ENCODE measurements around the gene ZNF680. TPM values are rescaled to one million over a fixed set of nuclear protein-coding genes. Genes with fewer than 3 reads are reported as not detected.

The ZNF680 gene
- total and polyA plus RNA-seq, 7 experiments from 2014 or later = 9.1 to 20.4 (median 10.3) TPM

DNA sequence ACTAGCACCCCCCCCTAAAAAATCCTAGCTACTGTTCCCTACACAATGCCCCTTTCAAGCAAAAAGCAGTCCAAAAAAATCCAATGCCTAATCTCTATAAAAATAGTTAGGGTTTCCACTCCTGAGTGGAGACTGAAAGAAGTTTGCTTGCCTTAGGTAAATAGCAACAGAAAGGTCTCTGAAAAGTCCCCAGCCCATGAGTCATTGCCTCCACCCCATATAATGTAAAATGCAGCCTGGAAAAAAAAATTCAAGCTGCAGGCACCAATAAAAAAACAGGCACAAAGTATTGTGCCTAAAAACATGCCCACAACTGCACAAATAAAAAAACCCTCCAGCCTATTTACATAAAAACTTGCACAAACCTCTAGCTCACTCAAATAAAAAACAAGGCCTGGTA is 47.5 kb downstream of the ZNF680 start:
- no peaks in the 10 kb centered on the region for H3K4me1 ChIP-seq (ENCODE audit: control insufficient read depth in 2 of 2, insufficient read depth in 2 of 2, low read length in 2 of 2)
- Mint-ChIP-seq H3K27me3 (no peaks in the 10 kb centered on the region), H3K4me3 (no peak overlapping the region), H3K27ac (no peak overlapping the region), H3K4me1 (peaks cover 0 to 5% (median 0%) of the 10 kb centered on the region in 7 donors), H3K9me3 (peaks cover 13 to 92% (median 61%) of the 10 kb centered on the region in 11 donors), H3K36me3 (peaks cover 33 to 74% (median 63%) of the 10 kb centered on the region in 5 donors)
- intact Hi-C loops (cut with micrococcal nuclease) = no loop called here
- no peak overlapping the region for H3K4me3 ChIP-seq (ENCODE audit: low read length)
- POLR2A ChIA-PET = no interaction called here
- H3K27me3 ChIP-seq (ENCODE audit: control insufficient read depth in 2 of 2, insufficient read depth in 2 of 2, low read length in 2 of 2) = no peaks in the 10 kb centered on the region
- CTCF ChIA-PET = no interaction called here
- H3K27ac ChIP-seq (ENCODE audit: low read depth, low read length) = no peak overlapping the region
- ATAC-seq (no peak), DNase-seq (no peak)
- peaks cover 0 to 12% (median 0%) of the 10 kb centered on the region in 3 experiments for H3K36me3 ChIP-seq (ENCODE audit: control insufficient read depth in 2 of 3, insufficient read depth in 3 of 3, low read length in 3 of 3)
- peaks cover 6 to 56% (median 18%) of the 10 kb centered on the region in 3 experiments for H3K9me3 ChIP-seq (ENCODE audit: control insufficient read depth in 2 of 3, low read length in 3 of 3)

- H3K4me3 ChIP-seq (ENCODE audit: low read length) = peak overlapping the region; percentile 8
- CTCF ChIA-PET = no interaction called here
- H3K36me3 Mint-ChIP-seq = peaks cover 11 to 45% (median 38%) of the 10 kb centered on the region in 5 donors
Observed at GRCh38 chr7:64509583-64509982, 53.3 kb downstream of the ZNF680 start.

DNA sequence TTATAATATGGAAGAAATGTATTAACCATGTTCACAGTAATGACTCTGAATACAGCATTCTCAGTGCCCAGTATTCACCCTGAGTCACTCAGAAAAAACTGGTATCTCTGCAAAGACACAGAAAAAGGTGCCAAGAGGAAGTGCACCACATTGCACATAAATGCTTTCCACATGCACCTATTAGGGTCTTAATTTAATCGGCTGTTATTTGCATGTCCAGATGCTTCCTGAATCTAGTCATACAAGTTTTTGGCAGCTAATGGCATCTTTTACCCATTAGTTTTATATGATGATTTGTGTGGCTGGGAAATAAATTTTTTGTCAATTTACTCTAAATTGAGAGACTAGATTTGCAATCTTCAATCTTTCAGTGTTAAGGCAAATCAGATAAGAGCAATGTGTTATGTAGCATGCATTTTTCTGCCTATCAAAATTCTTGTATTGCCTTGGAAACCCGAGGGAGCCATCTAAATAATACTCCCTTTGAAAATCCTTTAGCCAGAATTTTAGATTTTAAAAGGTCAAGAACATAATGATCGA is 58.2 kb downstream of the ZNF680 start:
- Histone ChIP-seq H3K36me3 (ENCODE audit: control insufficient read depth in 2 of 3, insufficient read depth in 3 of 3, low read length in 3 of 3) (no peaks in the 10 kb centered on the region), H3K9me3 (ENCODE audit: control insufficient read depth in 2 of 3, low read length in 3 of 3) (peaks cover 8 to 66% (median 15%) of the 10 kb centered on the region in 3 experiments), H3K4me1 (ENCODE audit: control insufficient read depth in 2 of 2, insufficient read depth in 2 of 2, low read length in 2 of 2) (no peaks in the 10 kb centered on the region), H3K27me3 (ENCODE audit: control insufficient read depth in 2 of 2, insufficient read depth in 2 of 2, low read length in 2 of 2) (no peaks in the 10 kb centered on the region), H3K27ac (ENCODE audit: low read depth, low read length) (no peak overlapping the region), H3K4me3 (ENCODE audit: low read length) (no peak overlapping the region)
- intact Hi-C loops (cut with micrococcal nuclease) = no loop called here
- peaks cover 10 to 88% (median 52%) of the 10 kb centered on the region in 11 donors for H3K9me3 Mint-ChIP-seq
- POLR2A ChIA-PET = no interaction called here
- DNase-seq (no peak), ATAC-seq (no peak)
- CTCF ChIA-PET = no interaction called here
- peaks cover 16 to 45% (median 32%) of the 10 kb centered on the region in 5 donors for H3K36me3 Mint-ChIP-seq
- H3K4me1 Mint-ChIP-seq = no peaks in the 10 kb centered on the region
- no peak overlapping the region for H3K27ac Mint-ChIP-seq
- no peak overlapping the region for H3K4me3 Mint-ChIP-seq
- H3K27me3 Mint-ChIP-seq = no peaks in the 10 kb centered on the region

More at GRCh38 chr7:64509583-64509982, 53.3 kb downstream of the ZNF680 start:
- intact Hi-C loops (cut with micrococcal nuclease) = no loop called here
- ATAC-seq = no peak
- H3K27ac ChIP-seq (ENCODE audit: low read depth, low read length) = no peak overlapping the region
- H3K36me3 ChIP-seq (ENCODE audit: control insufficient read depth in 2 of 3, insufficient read depth in 3 of 3, low read length in 3 of 3) = no peaks in the 10 kb centered on the region
- H3K4me1 ChIP-seq (ENCODE audit: control insufficient read depth in 2 of 2, insufficient read depth in 2 of 2, low read length in 2 of 2) = no peaks in the 10 kb centered on the region
- Mint-ChIP-seq H3K27me3 (no peaks in the 10 kb centered on the region), H3K4me3 (no peak overlapping the region), H3K4me1 (no peaks in the 10 kb centered on the region), H3K27ac (no peak overlapping the region), H3K9me3 (peaks cover 0 to 86% (median 40%) of the 10 kb centered on the region in 11 donors)
- peaks cover 5 to 43% (median 8%) of the 10 kb centered on the region in 3 experiments for H3K9me3 ChIP-seq (ENCODE audit: control insufficient read depth in 2 of 3, low read length in 3 of 3)
- POLR2A ChIA-PET = no interaction called here
- no peaks in the 10 kb centered on the region for H3K27me3 ChIP-seq (ENCODE audit: control insufficient read depth in 2 of 2, insufficient read depth in 2 of 2, low read length in 2 of 2)
- no peak for DNase-seq

GRCh38 chr7:64498270-64498669 is 64.6 kb downstream of the ZNF680 start:
- intact Hi-C loops (cut with micrococcal nuclease) = no loop called here
- ChIA-PET POLR2A (no interaction called here), CTCF (no interaction called here)
- peaks cover 0 to 21% (median 5%) of the 10 kb centered on the region in 5 donors for H3K36me3 Mint-ChIP-seq
- Histone ChIP-seq H3K4me1 (ENCODE audit: control insufficient read depth in 2 of 2, insufficient read depth in 2 of 2, low read length in 2 of 2) (no peaks in the 10 kb centered on the region), H3K27me3 (ENCODE audit: control insufficient read depth in 2 of 2, insufficient read depth in 2 of 2, low read length in 2 of 2) (no peaks in the 10 kb centered on the region), H3K27ac (ENCODE audit: low read depth, low read length) (no peak overlapping the region), H3K4me3 (ENCODE audit: low read length) (no peak overlapping the region), H3K36me3 (ENCODE audit: control insufficient read depth in 2 of 3, insufficient read depth in 3 of 3, low read length in 3 of 3) (no peaks in the 10 kb centered on the region), H3K9me3 (ENCODE audit: control insufficient read depth in 2 of 3, low read length in 3 of 3) (peaks cover 0 to 57% (median 14%) of the 10 kb centered on the region in 3 experiments)
- no peak for DNase-seq
- H3K9me3 Mint-ChIP-seq = peaks cover 10 to 85% (median 43%) of the 10 kb centered on the region in 11 donors
- no peak for ATAC-seq
- no peaks in the 10 kb centered on the region for H3K4me1 Mint-ChIP-seq
- H3K27ac Mint-ChIP-seq = no peak overlapping the region
- no peak overlapping the region for H3K4me3 Mint-ChIP-seq
- no peaks in the 10 kb centered on the region for H3K27me3 Mint-ChIP-seq

DNA sequence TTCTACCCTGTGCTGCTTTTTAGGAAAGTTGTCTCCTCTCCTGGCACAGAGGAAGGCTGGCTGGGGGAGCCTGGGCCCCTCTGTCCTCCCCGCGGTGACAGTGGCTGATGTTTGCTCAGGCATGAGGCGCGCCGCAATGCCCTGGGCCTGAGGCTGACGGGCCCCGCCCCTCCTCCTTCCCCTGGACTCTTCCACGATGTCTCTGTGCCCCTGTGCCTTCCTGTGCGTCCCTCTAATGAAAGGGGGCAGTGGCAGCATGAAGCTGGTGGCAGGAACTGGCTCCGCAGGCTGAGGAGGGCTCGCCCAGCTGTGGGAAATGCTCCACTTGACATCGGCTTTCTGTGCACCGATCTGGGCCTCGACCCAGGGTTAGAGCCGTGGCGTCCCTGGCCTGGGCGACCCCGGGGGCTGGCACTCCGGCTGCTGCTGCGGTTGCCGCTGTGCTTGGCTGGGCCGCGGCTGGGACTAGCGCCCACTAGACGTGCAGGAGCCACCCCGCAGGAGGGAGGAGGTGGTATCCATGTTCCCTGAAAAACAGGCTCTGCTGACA is 67.9 kb downstream of the ZNF680 start:
- CTCF ChIA-PET = no interaction called here
- ATAC-seq = no peak
- Histone ChIP-seq H3K27ac (ENCODE audit: low read depth, low read length) (no peak overlapping the region), H3K27me3 (ENCODE audit: control insufficient read depth in 2 of 2, insufficient read depth in 2 of 2, low read length in 2 of 2) (no peaks in the 10 kb centered on the region), H3K4me1 (ENCODE audit: control insufficient read depth in 2 of 2, insufficient read depth in 2 of 2, low read length in 2 of 2) (no peaks in the 10 kb centered on the region), H3K9me3 (ENCODE audit: control insufficient read depth in 2 of 3, low read length in 3 of 3) (peaks cover 0 to 30% (median 3%) of the 10 kb centered on the region in 3 experiments), H3K36me3 (ENCODE audit: control insufficient read depth in 2 of 3, insufficient read depth in 3 of 3, low read length in 3 of 3) (no peaks in the 10 kb centered on the region), H3K4me3 (ENCODE audit: low read length) (no peak overlapping the region)
- POLR2A ChIA-PET = no interaction called here
- no peak for DNase-seq
- Mint-ChIP-seq H3K36me3 (peaks cover 0 to 6% (median 5%) of the 10 kb centered on the region in 5 donors), H3K27me3 (no peaks in the 10 kb centered on the region), H3K9me3 (peaks cover 0 to 82% (median 33%) of the 10 kb centered on the region in 11 donors), H3K4me3 (no peak overlapping the region), H3K4me1 (no peaks in the 10 kb centered on the region), H3K27ac (no peak overlapping the region)
- intact Hi-C loops (cut with micrococcal nuclease) = no loop called here

- Mint-ChIP-seq H3K36me3 (peaks cover 0 to 4% (median 0%) of the 10 kb centered on the region in 5 donors), H3K4me3 (no peak overlapping the region), H3K27ac (no peak overlapping the region), H3K9me3 (peaks cover 3 to 83% (median 29%) of the 10 kb centered on the region in 11 donors), H3K27me3 (no peaks in the 10 kb centered on the region), H3K4me1 (peaks cover 0 to 1% (median 0%) of the 10 kb centered on the region in 7 donors)
- ChIA-PET CTCF (no interaction called here), POLR2A (no interaction called here)
- peaks cover 0 to 14% (median 0%) of the 10 kb centered on the region in 3 experiments for H3K9me3 ChIP-seq (ENCODE audit: control insufficient read depth in 2 of 3, low read length in 3 of 3)
- no peak for ATAC-seq
- H3K4me1 ChIP-seq (ENCODE audit: control insufficient read depth in 2 of 2, insufficient read depth in 2 of 2, low read length in 2 of 2) = no peaks in the 10 kb centered on the region
- no peak overlapping the region for H3K27ac ChIP-seq (ENCODE audit: low read depth, low read length)
- no peaks in the 10 kb centered on the region for H3K27me3 ChIP-seq (ENCODE audit: control insufficient read depth in 2 of 2, insufficient read depth in 2 of 2, low read length in 2 of 2)
- intact Hi-C loops (cut with micrococcal nuclease) = no loop called here
- no peak for DNase-seq
- H3K36me3 ChIP-seq (ENCODE audit: control insufficient read depth in 2 of 3, insufficient read depth in 3 of 3, low read length in 3 of 3) = no peaks in the 10 kb centered on the region
- no peak overlapping the region for H3K4me3 ChIP-seq (ENCODE audit: low read length)
Observed at GRCh38 chr7:64485623-64486022, 77.2 kb downstream of the ZNF680 start.

Measured in naive thymus-derived CD4-positive, alpha-beta T cell (primary cell).